ACC112 (cell line): ENCODE data around the gene MYOM1.
"Not testable (repeated sequence)": the region's sequence is repeated elsewhere in the genome, so short reads cannot be mapped to it uniquely, and the experiment has no call there.

Experiments used
- H2AFZ ChIP-seq: fragments of 200-600 bp; sonication (generic); one replicate; pipeline ENCODE4 v1.6.0; 2017; ENCODE audit warnings: antibody characterized with exemption, low read length; ENCODE audit not compliant: unreplicated experiment
- H3K27ac ChIP-seq: fragments of 200-600 bp; sonication (generic); 2 replicates; pipeline ENCODE4 v1.5.1; 2014; ENCODE audit warnings: low read depth, mild to moderate bottlenecking, antibody characterized with exemption, low read length, moderate library complexity
- H3K27me3 ChIP-seq: fragments of 200-600 bp; sonication (generic); 2 replicates; pipeline ENCODE4 v1.6.1; 2014; ENCODE audit warnings: mild to moderate bottlenecking, antibody characterized with exemption, low read length, moderate library complexity, mixed read lengths; ENCODE audit not compliant: insufficient read depth
- H3K36me3 ChIP-seq: fragments of 200-600 bp; sonication (generic); 2 replicates; pipeline ENCODE4 v1.6.1; 2016; ENCODE audit warnings: mild to moderate bottlenecking, antibody characterized with exemption, low read length, moderate library complexity, mixed read lengths; ENCODE audit not compliant: insufficient read depth
- H3K4me1 ChIP-seq: fragments of 200-600 bp; sonication (generic); one replicate; pipeline ENCODE4 v1.6.1; 2016; ENCODE audit warnings: low read length, mixed read lengths; ENCODE audit not compliant: insufficient read depth, unreplicated experiment, control insufficient read depth
- H3K4me3 ChIP-seq: fragments of 200-600 bp; sonication (generic); 2 replicates; pipeline ENCODE4 v1.5.1; 2014; ENCODE audit warnings: mild to moderate bottlenecking, low read depth, low read length
- H3K79me2 ChIP-seq: fragments of 200-600 bp; sonication (generic); one replicate; pipeline ENCODE4 v1.6.0; 2016; ENCODE audit warnings: low read length; ENCODE audit not compliant: control insufficient read depth, unreplicated experiment, insufficient read depth

The MYOM1 gene

GRCh38 chr18:3042379-3042778, 177.4 kb downstream of the MYOM1 start:
- no peaks in the 10 kb centered on the region for H3K27me3 ChIP-seq
- H3K36me3 ChIP-seq: no peaks in the 10 kb centered on the region
- no peak overlapping the region for H3K27ac ChIP-seq
- H3K79me2 ChIP-seq: no peaks in the 10 kb centered on the region
- no peak overlapping the region for H2AFZ ChIP-seq
- H3K4me3 ChIP-seq: no peak overlapping the region
- peaks cover 4% of the 10 kb centered on the region for H3K4me1 ChIP-seq

- Histone ChIP-seq H2AFZ (no peak overlapping the region), H3K4me1 (peaks cover 4% of the 10 kb centered on the region), H3K27me3 (no peaks in the 10 kb centered on the region), H3K79me2 (no peaks in the 10 kb centered on the region), H3K27ac (no peak overlapping the region), H3K36me3 (no peaks in the 10 kb centered on the region), H3K4me3 (no peak overlapping the region)
Observed at GRCh38 chr18:3041843-3042242, 177.9 kb downstream of the MYOM1 start.

- Histone ChIP-seq H3K4me3 (no peak overlapping the region), H2AFZ (no peak overlapping the region), H3K36me3 (no peaks in the 10 kb centered on the region), H3K79me2 (no peaks in the 10 kb centered on the region), H3K27ac (no peak overlapping the region), H3K4me1 (peaks cover 4% of the 10 kb centered on the region), H3K27me3 (no peaks in the 10 kb centered on the region)
Observed at GRCh38 chr18:3040881-3041280, 178.9 kb downstream of the MYOM1 start.

- Histone ChIP-seq H3K79me2 (no peaks in the 10 kb centered on the region), H3K27ac (no peak overlapping the region), H3K36me3 (no peaks in the 10 kb centered on the region), H3K4me3 (no peak overlapping the region), H3K27me3 (no peaks in the 10 kb centered on the region), H3K4me1 (peaks cover 4% of the 10 kb centered on the region), H2AFZ (no peak overlapping the region)
Observed at GRCh38 chr18:3040173-3040572, 179.6 kb downstream of the MYOM1 start.

- H3K27me3 ChIP-seq: no peaks in the 10 kb centered on the region
- H3K4me3 ChIP-seq: no peak overlapping the region
- peaks cover 4% of the 10 kb centered on the region for H3K4me1 ChIP-seq
- no peaks in the 10 kb centered on the region for H3K79me2 ChIP-seq
- H3K27ac ChIP-seq: peak overlapping the region; percentile 37
- H3K36me3 ChIP-seq: no peaks in the 10 kb centered on the region
- H2AFZ ChIP-seq: no peak overlapping the region
Observed at GRCh38 chr18:3037423-3037915, 182.3 kb downstream of the MYOM1 start.

GRCh38 chr18:3036108-3036507, 183.7 kb downstream of the MYOM1 start:
- peaks cover 4% of the 10 kb centered on the region for H3K4me1 ChIP-seq
- H3K4me3 ChIP-seq: no peak overlapping the region
- no peak overlapping the region for H3K27ac ChIP-seq
- no peaks in the 10 kb centered on the region for H3K27me3 ChIP-seq
- H2AFZ ChIP-seq: no peak overlapping the region
- H3K79me2 ChIP-seq: no peaks in the 10 kb centered on the region
- H3K36me3 ChIP-seq: no peaks in the 10 kb centered on the region

- peaks cover 4% of the 10 kb centered on the region for H3K4me1 ChIP-seq
- H3K79me2 ChIP-seq: no peaks in the 10 kb centered on the region
- no peak overlapping the region for H3K27ac ChIP-seq
- H3K36me3 ChIP-seq: no peaks in the 10 kb centered on the region
- H2AFZ ChIP-seq: no peak overlapping the region
- no peaks in the 10 kb centered on the region for H3K27me3 ChIP-seq
- H3K4me3 ChIP-seq: no peak overlapping the region
Observed at GRCh38 chr18:3035635-3036034, 184.1 kb downstream of the MYOM1 start.

- Histone ChIP-seq H3K4me3 (no peak overlapping the region), H2AFZ (no peak overlapping the region), H3K79me2 (no peaks in the 10 kb centered on the region), H3K27me3 (no peaks in the 10 kb centered on the region), H3K4me1 (peaks cover 3% of the 10 kb centered on the region), H3K36me3 (no peaks in the 10 kb centered on the region), H3K27ac (no peak overlapping the region)
Observed at GRCh38 chr18:3032721-3033120, 187.0 kb downstream of the MYOM1 start.

- no peak overlapping the region for H3K27ac ChIP-seq
Observed at GRCh38 chr18:3029215-3029952, 190.4 kb downstream of the MYOM1 start.

GRCh38 chr18:3028115-3028514, 191.7 kb downstream of the MYOM1 start:
- H3K27me3 ChIP-seq, H2AFZ ChIP-seq, H3K36me3 ChIP-seq, H3K4me1 ChIP-seq, H3K79me2 ChIP-seq, H3K27ac ChIP-seq, H3K4me3 ChIP-seq: not testable (repeated sequence)

More at GRCh38 chr18:3029215-3029952, 190.4 kb downstream of the MYOM1 start:
- H3K79me2 ChIP-seq: no peaks in the 10 kb centered on the region
- no peak overlapping the region for H2AFZ ChIP-seq
- H3K4me1 ChIP-seq: no peaks in the 10 kb centered on the region
- H3K4me3 ChIP-seq: no peak overlapping the region
- no peaks in the 10 kb centered on the region for H3K27me3 ChIP-seq
- no peaks in the 10 kb centered on the region for H3K36me3 ChIP-seq

- H3K36me3 ChIP-seq: no peaks in the 10 kb centered on the region
- H3K27me3 ChIP-seq: no peaks in the 10 kb centered on the region
- no peaks in the 10 kb centered on the region for H3K4me1 ChIP-seq
- no peaks in the 10 kb centered on the region for H3K79me2 ChIP-seq
- no peak overlapping the region for H2AFZ ChIP-seq
- H3K27ac ChIP-seq: no peak overlapping the region
- H3K4me3 ChIP-seq: no peak overlapping the region
Observed at GRCh38 chr18:3027370-3027891, 192.3 kb downstream of the MYOM1 start.
